Liver (tissue), 9 donors: ENCODE measurements around the gene NDST1. TPM values are rescaled to one million over a fixed set of nuclear protein-coding genes. Genes with fewer than 3 reads are reported as not detected.

Experiments
- DNase-seq: peaks from one replicate; pipeline ENCODE4 v3.0.0-alpha.2; 2017; ENCODE audit warnings: low spot score
- H3K27ac ChIP-seq, 2 donors: one replicate each; pipeline ENCODE4 v1.7.0; 2013; ENCODE audit warnings: inconsistent platforms in 2 of 2, low read length in 2 of 2, control low read depth in 1 of 2, low read depth in 1 of 2, mild to moderate bottlenecking in 1 of 2
- H3K27me3 ChIP-seq, 4 donors: one replicate each; pipeline versions ENCODE4 v1.6.1 to v1.7.0; 2013; ENCODE audit warnings: low read length in 3 of 4, inconsistent platforms in 1 of 4, mild to moderate bottlenecking in 1 of 4, moderate library complexity in 1 of 4; ENCODE audit not compliant: control insufficient read depth in 4 of 4, insufficient read depth in 4 of 4
- H3K36me3 ChIP-seq, 4 donors: one replicate each; pipeline versions ENCODE4 v1.6.1 to v1.7.0; 2013; ENCODE audit warnings: low read length in 3 of 4, mild to moderate bottlenecking in 3 of 4, low read depth in 1 of 4, moderate library complexity in 1 of 4; ENCODE audit not compliant: control insufficient read depth in 4 of 4, insufficient read depth in 3 of 4
- H3K4me1 ChIP-seq, 4 donors: one replicate each; pipeline versions ENCODE4 v1.6.1 to v1.7.0; 2013; ENCODE audit warnings: low read length in 3 of 4, mild to moderate bottlenecking in 3 of 4, moderate library complexity in 1 of 4; ENCODE audit not compliant: control insufficient read depth in 4 of 4, insufficient read depth in 4 of 4
- H3K4me3 ChIP-seq, 3 donors: one replicate each; pipeline versions ENCODE4 v1.6.1 to v1.7.0; 2013; ENCODE audit warnings: low read length in 3 of 3, control low read depth in 1 of 3, low read depth in 1 of 3, mild to moderate bottlenecking in 1 of 3
- H3K9ac ChIP-seq, 2 donors: one replicate each; pipeline ENCODE4 v1.7.0; 2013; ENCODE audit warnings: low read length in 2 of 2, mild to moderate bottlenecking in 2 of 2, moderate library complexity in 2 of 2, control low read depth in 1 of 2, low read depth in 1 of 2
- H3K9me3 ChIP-seq, 4 donors: one replicate each; pipeline versions ENCODE4 v1.6.1 to v1.7.0; 2013; ENCODE audit warnings: low read length in 3 of 4; ENCODE audit not compliant: control insufficient read depth in 4 of 4
- CTCF ChIP-seq: fragments of 150-350 bp; IDR thresholded peaks from 2 replicates; pipeline ENCODE4 v1.5.1; 2017; ENCODE audit warnings: improper control_type of control experiment, low read depth, low read length; ENCODE audit not compliant: missing input control
- FOXA1 ChIP-seq: IDR thresholded peaks from 2 replicates; pipeline ENCODE4 v1.6.1; 2016; ENCODE audit warnings: antibody characterized with exemption
- FOXA2 ChIP-seq: IDR thresholded peaks from 2 replicates; pipeline ENCODE4 v1.6.1; 2016; ENCODE audit warnings: antibody characterized with exemption
- GABPA ChIP-seq, 2 donors: IDR thresholded peaks in 1 of 2; conservative IDR thresholded peaks in 1 of 2; 2 replicates each; pipeline ENCODE4 v1.6.1; 2016; ENCODE audit warnings: antibody characterized with exemption in 2 of 2, mild to moderate bottlenecking in 1 of 2, moderate library complexity in 1 of 2
- HNF4A ChIP-seq, 2 donors: conservative IDR thresholded peaks; 2 replicates each; pipeline ENCODE4 v1.6.1; 2016; ENCODE audit warnings: antibody characterized with exemption in 2 of 2, mild to moderate bottlenecking in 2 of 2
- HNF4G ChIP-seq: IDR thresholded peaks from 2 replicates; pipeline ENCODE4 v1.6.1; 2016; ENCODE audit warnings: antibody characterized with exemption
- JUND ChIP-seq, 2 donors: IDR thresholded peaks; 2 replicates each; pipeline ENCODE4 v1.6.1; 2016; ENCODE audit warnings: antibody characterized with exemption in 2 of 2
- MAX ChIP-seq: IDR thresholded peaks from 2 replicates; pipeline ENCODE4 v1.6.1; 2016; ENCODE audit warnings: antibody characterized with exemption
- NR2F2 ChIP-seq: IDR thresholded peaks from 2 replicates; pipeline ENCODE4 v1.6.1; 2016; ENCODE audit warnings: antibody characterized with exemption
- RAD21 ChIP-seq, 2 donors: IDR thresholded peaks; 2 replicates each; pipeline ENCODE4 v1.6.1; 2016; ENCODE audit warnings: antibody characterized with exemption in 2 of 2, mild to moderate bottlenecking in 2 of 2
- RXRA ChIP-seq, 2 donors: IDR thresholded peaks; 2 replicates each; pipeline ENCODE4 v1.6.1; 2017 to 2018; ENCODE audit warnings: antibody characterized with exemption in 2 of 2, mild to moderate bottlenecking in 1 of 2
- SP1 ChIP-seq: IDR thresholded peaks from 2 replicates; pipeline ENCODE4 v1.6.1; 2018; ENCODE audit warnings: antibody characterized with exemption, mild to moderate bottlenecking
- TAF1 ChIP-seq: conservative IDR thresholded peaks from 2 replicates; pipeline ENCODE4 v1.6.1; 2016; ENCODE audit warnings: antibody characterized with exemption, mild to moderate bottlenecking
- YY1 ChIP-seq: IDR thresholded peaks from 2 replicates; pipeline ENCODE4 v1.6.1; 2016; ENCODE audit warnings: antibody characterized with exemption, mild to moderate bottlenecking
- WGBS: extraction: QIAGEN DNeasy Blood & Tissue Kit; methylation state at CpG from one replicate; pipeline ENCODE4 v1.1.7; 2013; 5-methylcytosine and 5-hydroxymethylcytosine counted together
- polyA plus RNA-seq, 2 donors: library from polyadenylated mRNA; stranded (reverse) in 1 of 2; unstranded in 1 of 2; fragments of 200-250 nt in 1 of 2; fragments of >200 nt in 1 of 2; fragmentation: Nextera tagmentation in 1 of 2; extraction: Ambion mirVana in 1 of 2; gene quantifications; one replicate each; pipeline versions ENCODE4 v1.2.1 to v1.2.3, GENCODE V29; 2013 to 2015
- total RNA-seq, 2 donors: library from RNA; depleted of rRNA; stranded (reverse); fragments of >200 nt; gene quantifications; one replicate each; pipeline ENCODE4 v1.2.3, GENCODE V29; 2014
- TF ChIP-seq, protein P1 (sequence below): IDR thresholded peaks from 2 replicates; pipeline ENCODE4 v1.6.1; 2016; ENCODE audit warnings: antibody characterized with exemption, mild to moderate bottlenecking
- TF ChIP-seq, protein P2 (sequence below): IDR thresholded peaks from 2 replicates; pipeline ENCODE4 v1.6.1; 2016; ENCODE audit warnings: antibody characterized with exemption
- donor health status: healthy.
- donor health status: healthy.
- donor health status: healthy.
- donor health status: healthy.
- donor health status: healthy.

The NDST1 gene
- total and polyA plus RNA-seq, 4 donors, result 10.3 to 103 (median 39.0) TPM

DNA sequence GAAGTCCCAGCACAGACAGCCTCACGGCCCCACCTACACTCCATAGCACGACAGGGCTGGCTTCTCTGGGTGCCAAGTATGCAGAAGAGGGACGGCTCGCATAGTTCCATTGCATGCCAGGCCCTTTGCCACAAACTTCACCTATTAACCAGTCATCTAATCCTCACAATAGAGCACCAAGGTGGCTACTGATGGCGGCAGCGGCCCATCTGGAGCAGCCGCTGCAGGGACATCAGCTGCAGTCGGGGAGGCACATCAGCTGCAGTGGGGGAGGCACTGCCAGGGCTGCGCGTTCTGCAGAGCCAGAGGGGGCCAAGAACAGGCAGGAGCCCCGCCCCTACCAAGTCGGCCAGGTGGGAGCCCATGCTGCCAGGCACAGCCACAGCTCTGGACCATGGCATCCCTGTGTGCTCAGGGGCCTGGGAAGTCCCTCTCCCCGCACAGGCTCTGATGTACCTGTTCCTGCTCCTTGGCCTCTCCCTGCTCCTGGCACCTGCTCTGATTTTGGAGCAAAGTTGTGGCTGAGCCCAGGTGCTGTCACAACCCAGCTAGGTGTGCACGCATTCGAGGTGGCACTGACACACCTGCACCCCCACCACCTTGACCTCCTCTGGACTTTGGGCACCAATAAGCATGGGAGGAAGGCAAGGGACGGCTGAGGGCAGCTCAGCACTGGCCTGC, 71.0 kb downstream of the NDST1 start:
- DNase-seq, result no peak
- Histone ChIP-seq H3K4me3 (no peak overlapping the region), H3K27ac (no peak overlapping the region), H3K27me3 (no peaks in the 10 kb centered on the region), H3K9me3 (no peaks in the 10 kb centered on the region), H3K9ac (no peak overlapping the region), H3K4me1 (peaks cover 3 to 37% (median 23%) of the 10 kb centered on the region in 4 donors), H3K36me3 (no peaks in the 10 kb centered on the region)
- WGBS, result 86% methylated on average over 16 of the region's 16 CpGs
- TF ChIP-seq RAD21 (IDR thresholded peaks at IDR 0.05) (no peak), FOXA2 (no peak), RXRA (IDR thresholded peaks at IDR 0.05) (no peak)

DNA sequence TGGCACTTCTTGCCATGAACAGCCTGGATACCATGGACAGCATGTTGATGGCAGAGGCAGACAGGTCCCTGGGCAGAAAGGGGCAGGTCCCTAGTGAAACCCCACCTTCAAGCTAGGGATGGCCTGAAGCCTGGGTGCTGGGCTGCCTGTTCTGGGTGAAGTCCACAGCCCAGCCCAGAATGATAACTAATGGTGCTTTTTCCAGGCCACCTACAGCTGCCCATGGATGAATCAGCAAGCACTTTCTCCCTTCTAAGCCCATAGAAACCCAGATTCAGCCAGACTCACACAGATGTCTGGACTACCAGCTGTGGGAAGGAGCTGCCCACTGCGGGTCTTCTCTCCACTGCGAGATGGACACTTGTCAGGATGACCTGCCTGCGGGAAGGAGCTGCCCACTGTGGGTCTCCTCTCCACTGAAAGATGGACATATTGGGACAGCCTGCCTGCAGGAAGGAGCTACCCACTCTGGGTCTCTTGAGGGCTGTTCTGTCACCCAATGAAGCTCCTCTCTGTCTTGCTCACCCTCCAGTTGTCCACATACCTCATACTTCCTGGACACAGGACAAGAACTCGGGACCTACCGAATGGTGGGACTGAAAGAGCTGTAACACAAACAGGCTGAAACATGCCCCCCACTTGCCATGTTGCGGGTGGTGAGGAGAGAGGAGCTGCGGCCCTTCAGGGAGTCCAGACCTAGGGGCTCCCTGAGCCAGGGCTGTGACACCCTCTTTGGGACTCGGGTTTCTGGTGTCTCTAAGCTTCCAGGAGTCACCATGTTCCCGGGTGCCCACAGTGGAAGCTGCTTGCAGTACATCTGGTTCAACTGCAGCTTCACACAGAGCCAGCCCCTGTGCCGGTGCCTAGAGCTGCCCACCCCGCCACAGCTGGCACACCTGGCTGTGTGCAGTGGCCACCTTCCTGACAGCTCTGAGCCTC, 71.8 kb downstream of the NDST1 start:
- no peak overlapping the region for H3K9ac ChIP-seq
- no peaks in the 10 kb centered on the region for H3K36me3 ChIP-seq
- H3K9me3 ChIP-seq, result no peaks in the 10 kb centered on the region
- peaks cover 3 to 39% (median 24%) of the 10 kb centered on the region in 4 donors for H3K4me1 ChIP-seq
- TF ChIP-seq SP1 (no peak), HNF4A (conservative IDR thresholded peaks at IDR 0.05) (peak in 1 of 2 donors; percentile 21), HNF4G (no peak)
- TF ChIP-seq, protein P1, sequence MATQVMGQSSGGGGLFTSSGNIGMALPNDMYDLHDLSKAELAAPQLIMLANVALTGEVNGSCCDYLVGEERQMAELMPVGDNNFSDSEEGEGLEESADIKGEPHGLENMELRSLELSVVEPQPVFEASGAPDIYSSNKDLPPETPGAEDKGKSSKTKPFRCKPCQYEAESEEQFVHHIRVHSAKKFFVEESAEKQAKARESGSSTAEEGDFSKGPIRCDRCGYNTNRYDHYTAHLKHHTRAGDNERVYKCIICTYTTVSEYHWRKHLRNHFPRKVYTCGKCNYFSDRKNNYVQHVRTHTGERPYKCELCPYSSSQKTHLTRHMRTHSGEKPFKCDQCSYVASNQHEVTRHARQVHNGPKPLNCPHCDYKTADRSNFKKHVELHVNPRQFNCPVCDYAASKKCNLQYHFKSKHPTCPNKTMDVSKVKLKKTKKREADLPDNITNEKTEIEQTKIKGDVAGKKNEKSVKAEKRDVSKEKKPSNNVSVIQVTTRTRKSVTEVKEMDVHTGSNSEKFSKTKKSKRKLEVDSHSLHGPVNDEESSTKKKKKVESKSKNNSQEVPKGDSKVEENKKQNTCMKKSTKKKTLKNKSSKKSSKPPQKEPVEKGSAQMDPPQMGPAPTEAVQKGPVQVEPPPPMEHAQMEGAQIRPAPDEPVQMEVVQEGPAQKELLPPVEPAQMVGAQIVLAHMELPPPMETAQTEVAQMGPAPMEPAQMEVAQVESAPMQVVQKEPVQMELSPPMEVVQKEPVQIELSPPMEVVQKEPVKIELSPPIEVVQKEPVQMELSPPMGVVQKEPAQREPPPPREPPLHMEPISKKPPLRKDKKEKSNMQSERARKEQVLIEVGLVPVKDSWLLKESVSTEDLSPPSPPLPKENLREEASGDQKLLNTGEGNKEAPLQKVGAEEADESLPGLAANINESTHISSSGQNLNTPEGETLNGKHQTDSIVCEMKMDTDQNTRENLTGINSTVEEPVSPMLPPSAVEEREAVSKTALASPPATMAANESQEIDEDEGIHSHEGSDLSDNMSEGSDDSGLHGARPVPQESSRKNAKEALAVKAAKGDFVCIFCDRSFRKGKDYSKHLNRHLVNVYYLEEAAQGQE, result peak; percentile 94
- H3K27ac ChIP-seq, result no peak overlapping the region
- DNase-seq, result no peak
- 95% methylated on average over 11 of the region's 11 CpGs for WGBS
- no peaks in the 10 kb centered on the region for H3K27me3 ChIP-seq
- no peak overlapping the region for H3K4me3 ChIP-seq

DNA sequence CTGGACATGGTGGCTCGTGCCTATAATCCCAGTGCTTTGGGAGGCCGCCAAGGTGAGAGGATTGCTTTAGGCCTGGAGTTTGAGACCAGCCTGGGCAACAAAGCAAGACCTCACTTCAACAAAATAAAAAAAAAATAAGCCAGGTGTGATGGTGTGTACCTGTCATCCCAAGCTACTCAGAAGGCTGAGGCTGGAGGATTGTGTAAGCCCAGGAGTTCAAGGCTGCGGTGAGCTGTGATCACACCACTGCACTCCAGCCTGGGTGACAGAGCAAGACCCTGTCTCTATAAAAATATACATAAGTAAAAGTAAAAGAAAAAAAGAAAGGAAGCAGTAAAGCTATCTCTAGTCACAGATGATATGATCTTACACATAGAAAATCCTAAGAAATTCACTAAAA, 73.0 kb downstream of the NDST1 start:
- DNase-seq, result no peak
- peaks cover 8 to 48% (median 30%) of the 10 kb centered on the region in 4 donors for H3K4me1 ChIP-seq
- no peaks in the 10 kb centered on the region for H3K36me3 ChIP-seq
- no peak overlapping the region for H3K27ac ChIP-seq
- 83% methylated on average over 3 of the region's 3 CpGs for WGBS
- no peaks in the 10 kb centered on the region for H3K9me3 ChIP-seq
- H3K4me3 ChIP-seq, result no peak overlapping the region
- H3K9ac ChIP-seq, result no peak overlapping the region
- no peaks in the 10 kb centered on the region for H3K27me3 ChIP-seq
- TF ChIP-seq GABPA (IDR thresholded peaks at IDR 0.05 in 1 of 2, conservative IDR thresholded peaks at IDR 0.05 in 1 of 2), result no peak
- TF ChIP-seq FOXA1, result no peak
- TF ChIP-seq NR2F2, result no peak
- TF ChIP-seq YY1, result no peak
- TF ChIP-seq, protein P1, result no peak
- TF ChIP-seq, protein P2, sequence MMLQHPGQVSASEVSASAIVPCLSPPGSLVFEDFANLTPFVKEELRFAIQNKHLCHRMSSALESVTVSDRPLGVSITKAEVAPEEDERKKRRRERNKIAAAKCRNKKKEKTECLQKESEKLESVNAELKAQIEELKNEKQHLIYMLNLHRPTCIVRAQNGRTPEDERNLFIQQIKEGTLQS, result no peak
- no peak for TF ChIP-seq JUND (IDR thresholded peaks at IDR 0.05)
- TF ChIP-seq RXRA (IDR thresholded peaks at IDR 0.05), result no peak
- no peak for TF ChIP-seq FOXA2
- no peak for TF ChIP-seq HNF4G
- TF ChIP-seq MAX, result no peak
- no peak for TF ChIP-seq CTCF
- no peak for TF ChIP-seq TAF1
